HG03460 (cell line): ENCODE data around the gene DDX21.
"Not testable (repeated sequence)": the region's sequence is repeated elsewhere in the genome, so short reads cannot be mapped to it uniquely, and the experiment has no call there.

Experiments used
- ATAC-seq: cut with Tn5 transposase; IDR thresholded peaks from one replicate; pipeline ENCODE4 v1.9.1; 2021; ENCODE audit not compliant: unreplicated experiment

The DDX21 gene

GRCh38 chr10:68955832-68956532, at the start of gene DDX21:
Gene DDX21 (plus strand): TSS chr10:68956170. CDS start chr10:68956226, 56 bp downstream.
- peak; percentile 87 for ATAC-seq

GRCh38 chr10:68924593-68924992, 31.4 kb upstream of the DDX21 start:
- no peak for ATAC-seq

- ATAC-seq, result no peak
Observed at GRCh38 chr10:68925489-68925888, 30.5 kb upstream of the DDX21 start.

- ATAC-seq, result not testable (repeated sequence)
Observed at GRCh38 chr10:68929157-68929556, 26.8 kb upstream of the DDX21 start.

DNA sequence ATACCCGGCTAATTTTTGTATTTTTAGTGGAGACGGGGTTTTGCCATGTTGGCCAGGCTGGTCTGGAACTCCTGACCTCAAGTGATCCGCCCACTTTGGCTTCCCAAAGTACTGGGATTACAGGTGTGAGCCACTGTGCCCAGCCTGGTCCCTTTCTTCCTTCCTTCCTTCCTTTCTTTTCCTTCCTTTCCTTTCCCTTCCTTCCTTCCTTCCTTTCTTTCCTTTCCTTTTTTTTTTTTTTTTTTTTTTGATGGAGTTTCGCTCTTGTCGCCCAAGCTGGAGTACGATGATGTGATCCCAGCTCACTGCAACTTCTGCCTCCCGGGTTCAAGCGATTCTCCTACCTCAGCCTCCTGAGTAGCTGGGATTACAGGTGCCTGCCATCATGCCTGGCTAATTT, 26.1 kb upstream of the DDX21 start:
- not testable (repeated sequence) for ATAC-seq

- not testable (repeated sequence) for ATAC-seq
Observed at GRCh38 chr10:68932860-68933259, 23.1 kb upstream of the DDX21 start.

DNA sequence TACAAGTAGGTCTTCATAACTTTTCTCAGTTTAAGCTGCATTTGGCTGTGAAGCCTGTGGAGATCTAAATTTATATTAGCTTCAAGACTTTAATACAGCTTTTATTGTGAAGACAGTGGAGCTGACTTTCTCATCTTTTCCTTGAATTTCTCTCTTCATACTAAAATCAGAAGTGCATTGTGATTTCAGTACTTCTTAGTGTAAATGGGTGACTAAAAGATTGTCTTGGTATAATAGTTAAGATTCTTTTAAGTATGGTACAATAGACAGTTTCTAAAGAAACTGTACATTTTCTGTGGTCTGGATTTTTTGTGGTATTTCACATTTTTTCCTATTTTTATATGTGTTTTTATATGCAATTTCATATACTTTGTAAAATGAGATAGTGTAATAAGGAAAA, 21.0 kb upstream of the DDX21 start:
- ATAC-seq, result no peak

- no peak for ATAC-seq
Observed at GRCh38 chr10:68938117-68938516, 17.9 kb upstream of the DDX21 start.

DNA sequence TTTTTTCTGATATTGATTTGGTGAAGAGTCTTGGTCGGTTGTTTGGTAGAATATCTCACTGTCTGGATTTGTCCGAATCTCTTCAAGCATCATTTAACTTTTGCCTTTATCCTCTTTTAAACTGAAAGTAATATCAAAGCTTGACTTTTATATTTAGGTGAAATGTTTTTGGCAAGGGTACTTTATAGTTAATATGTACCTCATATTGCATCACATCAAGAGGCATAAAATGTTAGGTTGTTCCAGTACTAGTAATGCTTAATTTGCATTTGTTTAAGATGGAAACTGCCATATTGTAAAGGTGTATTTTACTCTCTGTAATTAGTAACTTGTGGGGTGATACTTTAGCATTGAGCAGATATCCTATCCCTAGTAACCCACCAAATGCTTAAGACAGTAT, 17.1 kb upstream of the DDX21 start:
- no peak for ATAC-seq

DNA sequence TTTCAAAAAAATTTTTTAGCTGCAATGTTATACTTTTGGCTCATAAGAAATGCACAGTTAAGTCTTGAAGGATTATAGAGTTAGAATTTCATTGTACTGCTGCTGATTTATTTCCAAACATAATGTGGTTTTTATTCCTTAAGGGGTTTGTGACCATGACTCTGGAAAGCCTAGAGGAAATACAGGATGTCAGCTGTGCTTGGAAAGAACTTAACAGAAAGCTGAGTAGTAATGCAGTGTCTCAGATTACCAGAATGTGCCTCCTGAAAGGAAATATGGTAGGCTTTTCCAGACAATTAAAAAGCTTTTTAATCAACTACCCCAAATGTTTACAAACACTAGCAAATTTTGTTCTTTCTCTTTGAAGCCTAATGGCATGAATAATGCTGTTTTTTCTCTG, 15.1 kb upstream of the DDX21 start:
- not testable (repeated sequence) for ATAC-seq

DNA sequence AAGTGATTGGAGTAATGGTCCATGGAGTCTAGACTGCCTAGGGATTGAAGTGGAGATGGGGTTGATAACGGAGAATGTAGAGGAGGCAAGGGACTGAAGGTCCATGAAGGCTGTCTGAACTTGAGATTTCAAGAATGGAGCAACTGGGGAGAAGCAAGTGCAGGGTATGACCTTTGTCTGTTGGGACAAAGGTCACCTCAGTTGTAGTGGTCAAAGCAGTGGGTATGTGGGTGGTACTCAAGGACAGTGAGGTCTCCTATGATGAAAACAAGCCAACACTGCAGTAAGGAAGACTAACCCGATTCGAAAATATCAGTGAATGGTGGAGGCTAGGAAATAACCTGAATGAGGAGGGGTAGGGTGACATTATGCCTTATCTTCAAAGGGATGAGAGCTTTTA, 5.4 kb upstream of the DDX21 start:
- no peak for ATAC-seq

- no peak for ATAC-seq
Observed at GRCh38 chr10:68954904-68955303, 1.1 kb upstream of the DDX21 start.

DNA sequence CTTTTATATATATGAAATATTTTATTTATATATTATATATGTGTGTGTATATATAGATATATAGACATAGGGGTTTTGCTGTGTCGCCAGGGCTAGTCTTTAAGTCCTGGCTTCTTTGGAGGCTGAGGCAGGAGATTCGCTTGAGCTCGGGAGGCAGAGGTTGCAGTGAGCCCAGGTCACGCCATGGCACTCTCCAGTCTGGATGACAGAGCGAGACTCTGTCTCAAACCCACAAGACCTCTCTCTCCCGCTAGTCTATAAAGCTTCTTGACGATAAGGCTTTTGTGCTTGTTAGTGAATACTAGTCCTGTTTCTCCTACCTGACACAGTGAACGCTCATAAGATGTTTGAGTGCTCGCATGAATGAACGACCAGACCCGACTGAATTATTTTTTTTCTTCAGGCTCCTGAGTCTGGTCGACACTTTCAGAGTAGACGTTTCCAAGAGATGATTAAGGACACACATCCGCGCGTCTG, 577 bp upstream of the DDX21 start:
- ATAC-seq, result peak; percentile 9

DNA sequence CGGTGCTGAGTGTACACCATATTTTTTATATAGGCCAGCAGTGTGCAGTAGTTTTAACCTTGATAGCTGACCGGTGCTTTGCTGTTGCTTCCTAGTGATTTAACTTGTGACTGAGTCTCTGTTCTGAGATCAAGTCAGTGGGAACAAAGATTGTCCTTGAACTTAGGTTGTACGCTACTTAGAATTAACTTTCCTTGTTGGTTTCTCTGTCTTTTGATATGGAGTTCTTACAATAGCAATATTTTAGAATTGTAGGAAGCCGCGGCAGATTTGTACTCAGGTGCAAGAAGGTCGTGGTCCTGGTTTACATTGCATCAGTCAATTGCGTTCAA, 1.3 kb downstream of the DDX21 start:
- ATAC-seq, result no peak

DNA sequence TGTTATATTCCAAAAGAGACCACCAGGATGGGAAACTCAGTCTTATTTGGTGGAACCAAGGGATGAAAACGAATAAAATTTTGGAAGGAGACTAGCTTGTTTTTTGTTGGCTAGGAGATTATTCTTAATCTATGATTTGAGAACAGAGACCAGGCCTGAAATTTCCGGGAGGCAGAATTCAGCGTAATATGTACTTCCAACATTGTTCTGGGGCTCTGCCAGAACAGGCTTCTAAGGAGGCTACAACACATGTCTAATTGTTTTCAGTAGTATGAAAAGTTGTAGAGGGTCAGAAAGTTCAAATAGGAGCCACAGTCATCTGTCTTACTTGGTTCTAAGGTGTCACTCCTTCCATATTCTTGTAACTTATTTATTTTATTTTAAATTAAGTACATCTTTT, 1.7 kb downstream of the DDX21 start:
- no peak for ATAC-seq

GRCh38 chr10:68959695-68960527, 3.9 kb downstream of the DDX21 start:
- ATAC-seq, result no peak

DNA sequence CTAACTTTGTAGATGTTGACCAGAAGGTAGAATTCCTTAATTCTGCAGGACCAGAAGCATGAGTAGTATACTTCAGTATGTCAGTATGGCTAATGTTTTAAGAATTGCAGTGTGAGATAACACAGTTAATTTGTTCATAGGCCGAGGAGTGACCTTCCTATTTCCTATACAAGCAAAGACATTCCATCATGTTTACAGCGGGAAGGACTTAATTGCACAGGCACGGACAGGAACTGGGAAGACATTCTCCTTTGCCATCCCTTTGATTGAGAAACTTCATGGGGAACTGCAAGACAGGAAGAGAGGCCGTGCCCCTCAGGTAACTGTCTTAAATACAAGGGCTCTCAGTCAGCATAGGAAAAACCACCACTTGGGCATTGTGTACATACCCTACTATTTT, 7.2 kb downstream of the DDX21 start:
- no peak for ATAC-seq

GRCh38 chr10:68973975-68974374, 18.0 kb downstream of the DDX21 start:
- no peak for ATAC-seq

DNA sequence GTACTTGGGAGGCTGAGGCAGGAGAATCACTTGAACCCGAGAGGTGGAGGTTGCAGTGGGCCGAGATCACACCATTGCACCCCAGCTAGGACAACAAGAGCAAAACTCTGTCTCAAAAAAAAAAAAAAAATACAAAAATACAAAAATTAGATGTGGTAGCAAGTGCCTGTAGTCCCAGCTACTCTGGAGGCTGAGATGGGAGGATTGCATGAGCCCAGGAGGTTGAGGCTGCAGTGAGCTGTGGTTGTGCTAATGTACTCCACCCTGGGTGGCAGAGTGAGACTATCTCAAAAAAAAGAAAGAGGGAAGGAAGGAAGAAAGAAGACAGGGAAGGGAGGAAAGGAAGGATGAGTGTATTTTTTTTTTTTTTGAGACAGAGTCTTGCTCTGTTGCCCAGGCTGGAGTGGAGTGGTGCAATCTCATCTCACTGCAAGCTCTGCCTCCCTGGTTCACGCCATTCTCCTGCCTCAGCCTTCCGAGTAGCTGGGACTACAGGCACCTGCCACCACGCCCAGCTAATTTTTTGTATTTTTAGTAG, 20.0 kb downstream of the DDX21 start:
- ATAC-seq, result not testable (repeated sequence)

DNA sequence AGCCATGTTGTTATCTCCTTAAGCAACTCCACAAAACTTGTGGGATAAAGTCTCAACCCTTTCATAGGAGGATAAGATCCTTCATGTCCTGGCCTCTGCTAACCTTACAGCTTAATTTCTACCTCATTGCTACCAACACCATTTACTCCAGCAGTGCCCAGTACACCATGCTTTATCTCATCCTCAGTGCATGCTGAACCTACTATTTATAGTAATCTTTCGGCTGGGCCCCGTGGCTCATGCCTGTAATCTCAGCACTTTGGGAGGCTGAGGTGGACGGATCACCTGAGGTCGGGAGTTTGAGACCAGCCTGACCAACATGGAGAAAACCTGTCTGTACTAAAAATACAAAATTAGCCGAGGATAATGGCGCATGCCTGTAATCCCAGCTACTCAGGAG, 23.8 kb downstream of the DDX21 start:
- ATAC-seq, result not testable (repeated sequence)

DNA sequence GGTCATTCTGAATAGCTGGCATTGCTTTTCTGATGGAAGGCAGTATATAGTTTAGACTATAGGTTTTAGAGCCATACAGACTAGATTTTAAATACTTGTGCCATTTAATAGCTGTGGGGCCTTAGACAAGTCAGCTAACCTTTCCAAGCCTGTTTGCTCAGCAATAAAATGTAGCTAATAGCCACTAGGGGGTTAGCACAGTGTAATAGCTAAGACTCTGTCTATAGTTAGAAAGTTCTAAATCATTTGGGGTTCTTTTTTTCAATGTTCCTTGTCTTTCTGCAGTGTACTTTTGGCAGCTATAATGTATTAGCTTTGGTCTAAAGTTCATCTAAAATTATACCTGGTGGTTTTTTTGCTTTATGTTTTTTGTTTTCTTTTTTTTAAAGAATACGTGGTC, 25.1 kb downstream of the DDX21 start:
- no peak for ATAC-seq

- no peak for ATAC-seq
Observed at GRCh38 chr10:68982389-68982788, 26.4 kb downstream of the DDX21 start.
